Natural killer cell (primary cell): Measurements from ENCODE around the gene PLPPR2. TPM values are rescaled to one million over a fixed set of nuclear protein-coding genes. Genes with fewer than 3 reads are reported as not detected.

ENCODE experiments used
- ATAC-seq, 3 donors: fragments of 150-1000 bp in 2 of 3; fragments of 200-7000 bp in 1 of 3; cut with Tn5 transposase; 1 replicate in 1 of 3; 2 replicates in 2 of 3; pipeline ENCODE4 v1.10.0; 2021; ENCODE audit warnings: mild to moderate bottlenecking in 2 of 3, moderate library complexity in 2 of 3
- DNase-seq, 2 donors: peaks; one replicate each; pipeline versions ENCODE4 v3.0.0 to v3.0.0-alpha.2; 2013 to 2021; ENCODE audit warnings: mixed read lengths in 1 of 2
- H3K27ac ChIP-seq: one replicate; pipeline ENCODE4 v1.5.1; 2013; ENCODE audit warnings: mild to moderate bottlenecking, low read length
- H3K27me3 ChIP-seq: one replicate; pipeline ENCODE4 v1.6.1; 2013; ENCODE audit warnings: low read length; ENCODE audit not compliant: control insufficient read depth, insufficient read depth
- H3K36me3 ChIP-seq: one replicate; pipeline ENCODE4 v1.6.1; 2013; ENCODE audit warnings: low read length; ENCODE audit not compliant: control insufficient read depth, insufficient read depth
- H3K4me1 ChIP-seq: one replicate; pipeline ENCODE4 v1.6.1; 2013; ENCODE audit warnings: low read length; ENCODE audit not compliant: control insufficient read depth, insufficient read depth
- H3K4me3 ChIP-seq: one replicate; pipeline ENCODE4 v1.5.1; 2013; ENCODE audit warnings: low read length
- H3K9me3 ChIP-seq: one replicate; pipeline ENCODE4 v1.6.1; 2013; ENCODE audit warnings: low read length; ENCODE audit not compliant: control insufficient read depth, insufficient read depth
- H3K27ac Mint-ChIP-seq, 2 donors: one replicate each; pipeline ENCODE4 v1.8.0; 2022; ENCODE audit warnings: mild to moderate bottlenecking in 2 of 2, mixed read lengths in 2 of 2, moderate library complexity in 1 of 2
- H3K27me3 Mint-ChIP-seq, 2 donors: one replicate each; pipeline ENCODE4 v1.8.0; 2022; ENCODE audit warnings: low read depth in 2 of 2, mixed read lengths in 2 of 2
- H3K36me3 Mint-ChIP-seq: one replicate; pipeline ENCODE4 v1.8.0; 2022; ENCODE audit warnings: mixed read lengths
- H3K4me1 Mint-ChIP-seq, 2 donors: one replicate each; pipeline ENCODE4 v1.8.0; 2022; ENCODE audit warnings: mixed read lengths in 2 of 2
- H3K4me3 Mint-ChIP-seq: one replicate; pipeline ENCODE4 v1.8.0; 2022; ENCODE audit warnings: mild to moderate bottlenecking, moderate library complexity, mixed read lengths
- H3K9me3 Mint-ChIP-seq, 2 donors: one replicate each; pipeline ENCODE4 v1.8.0; 2022; ENCODE audit warnings: mixed read lengths in 2 of 2
- CTCF ChIP-seq: fragments of 200-600 bp; IDR thresholded peaks from one replicate; pipeline ENCODE4 v1.8.0; 2022; ENCODE audit warnings: antibody characterized with exemption
- WGBS: methylation state at CpG from one replicate; pipeline ENCODE4 v1.1.7; 2013; ENCODE audit warnings: missing lambda C conversion rate; ENCODE audit not compliant: insufficient coverage; 5-methylcytosine and 5-hydroxymethylcytosine counted together
- intact Hi-C: fragments of 100-400 bp; cut with micrococcal nuclease; formaldehyde crosslinking; loops from one replicate; pipeline ENCODE4 v1.14.2; 2022
- total RNA-seq, 4 donors: library from RNA; stranded (reverse); fragments of 120-200 nt in 1 of 4; gene quantifications; one replicate each; pipeline versions ENCODE4 v1.2.3 to v1.2.4, GENCODE V29; 2013 to 2022

Gene PLPPR2
- total RNA-seq, 3 donors from 2014 or later (not counting 1 experiment from before 2014, with no cell fraction given) = 13.3 to 21.1 (median 16.1) TPM

DNA sequence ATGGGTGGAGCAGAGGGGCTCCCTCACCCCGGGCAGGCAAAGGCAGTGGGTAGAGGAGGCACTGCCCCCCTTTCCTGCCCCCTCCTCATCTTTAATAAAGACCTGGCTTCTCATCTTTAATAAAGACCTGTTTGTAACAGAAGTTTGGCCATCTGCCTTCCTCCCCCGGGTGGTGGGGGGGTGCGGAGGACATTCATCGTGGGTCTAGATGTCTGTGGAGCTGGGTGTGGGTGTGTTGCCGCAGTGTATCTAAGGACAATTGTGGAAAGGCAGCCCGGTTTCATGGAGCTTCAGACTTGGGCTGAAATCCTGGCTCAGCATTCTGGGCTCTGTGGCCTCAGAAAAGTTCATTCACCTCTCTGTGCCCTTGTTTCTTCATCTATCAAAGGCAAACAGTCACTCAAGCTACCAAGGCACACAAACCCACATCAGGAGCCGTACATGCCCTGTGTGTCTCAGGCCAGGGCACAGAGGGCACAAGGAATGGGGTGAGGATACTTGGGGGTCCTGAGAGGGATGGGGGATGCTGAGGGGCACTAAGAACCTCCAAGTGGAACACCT, 10.4 kb downstream of the PLPPR2 start:
- TF ChIP-seq CTCF = no peak
- Mint-ChIP-seq H3K9me3 (no peaks in the 10 kb centered on the region), H3K27me3 (no peaks in the 10 kb centered on the region), H3K4me1 (no peaks in the 10 kb centered on the region), H3K36me3 (no peaks in the 10 kb centered on the region), H3K4me3 (no peak overlapping the region), H3K27ac (no peak overlapping the region)
- WGBS = 95% methylated on average over 5 of the region's 7 CpGs
- H3K4me3 ChIP-seq = no peak overlapping the region
- ATAC-seq (no peak), DNase-seq (no peak)
- no peaks in the 10 kb centered on the region for H3K4me1 ChIP-seq
- no peak overlapping the region for H3K27ac ChIP-seq
- H3K36me3 ChIP-seq = peaks cover 2% of the 10 kb centered on the region
- H3K27me3 ChIP-seq = no peaks in the 10 kb centered on the region
- no peaks in the 10 kb centered on the region for H3K9me3 ChIP-seq
- intact Hi-C loops = no loop called here

DNA sequence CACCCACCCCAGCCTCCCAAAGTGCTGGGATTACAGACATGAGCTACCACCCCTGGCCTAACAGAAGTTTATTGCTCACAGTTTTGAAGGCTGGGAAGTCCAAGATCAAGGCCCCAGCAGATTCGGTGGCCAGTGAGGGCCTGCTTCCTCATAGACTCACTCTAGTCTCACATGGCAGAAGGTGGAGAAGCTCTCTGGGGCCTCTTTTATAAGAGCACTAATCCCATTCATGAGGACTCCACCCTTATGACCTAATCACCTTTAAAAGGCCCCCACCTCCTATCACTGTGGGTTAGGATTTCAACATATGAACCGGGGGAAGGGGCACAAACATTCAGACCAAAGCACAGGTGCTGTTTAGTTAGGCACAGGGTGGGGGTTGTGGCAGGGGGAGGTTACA, 12.3 kb downstream of the PLPPR2 start:
- Histone ChIP-seq H3K4me3 (no peak overlapping the region), H3K4me1 (no peaks in the 10 kb centered on the region), H3K9me3 (no peaks in the 10 kb centered on the region), H3K27ac (no peak overlapping the region), H3K27me3 (no peaks in the 10 kb centered on the region), H3K36me3 (peaks cover 2% of the 10 kb centered on the region)
- Mint-ChIP-seq H3K4me3 (no peak overlapping the region), H3K27me3 (no peaks in the 10 kb centered on the region), H3K4me1 (no peaks in the 10 kb centered on the region), H3K27ac (no peak overlapping the region), H3K36me3 (no peaks in the 10 kb centered on the region), H3K9me3 (no peaks in the 10 kb centered on the region)
- ATAC-seq (no peak), DNase-seq (no peak)
- intact Hi-C loops = no loop called here
- no peak for TF ChIP-seq CTCF
- WGBS = 88% methylated on average over 1 of the region's 2 CpGs

DNA sequence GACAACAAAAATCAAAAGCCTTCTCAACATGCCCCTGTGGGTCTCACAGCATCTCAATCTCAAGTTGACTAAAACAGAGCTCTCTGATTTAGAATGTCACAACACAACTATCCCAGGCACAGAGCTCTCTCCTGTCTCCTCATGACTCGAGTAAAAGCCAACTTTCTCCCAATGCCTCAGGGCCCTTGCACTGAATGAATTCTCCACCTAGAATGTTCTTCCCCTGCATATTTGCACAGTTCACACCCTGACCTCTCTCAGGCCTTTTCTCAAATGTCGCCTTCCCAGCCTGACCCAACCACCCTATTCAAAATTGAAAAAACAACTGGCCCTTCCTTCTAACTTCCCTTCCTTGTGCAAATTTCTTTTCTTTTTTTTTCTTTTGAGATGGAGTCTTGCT, 15.5 kb downstream of the PLPPR2 start:
- H3K4me3 Mint-ChIP-seq = no peak overlapping the region
- H3K4me3 ChIP-seq = no peak overlapping the region
- no peaks in the 10 kb centered on the region for H3K27me3 ChIP-seq
- DNase-seq (no peak), ATAC-seq (no peak)
- H3K36me3 Mint-ChIP-seq = no peaks in the 10 kb centered on the region
- no peaks in the 10 kb centered on the region for H3K27me3 Mint-ChIP-seq
- intact Hi-C loops = loop anchor here (10.0 kb wide), 1 partner anchor 134 kb away; the partner anchor contains the start of gene ZNF653
- H3K9me3 ChIP-seq = no peaks in the 10 kb centered on the region
- no peak for TF ChIP-seq CTCF
- no peaks in the 10 kb centered on the region for H3K4me1 Mint-ChIP-seq
- H3K27ac ChIP-seq = no peak overlapping the region
- H3K4me1 ChIP-seq = peaks cover 17% of the 10 kb centered on the region
- 91% methylated on average over 2 of the region's 2 CpGs for WGBS
- no peak overlapping the region for H3K27ac Mint-ChIP-seq
- H3K36me3 ChIP-seq = peaks cover 2% of the 10 kb centered on the region
- H3K9me3 Mint-ChIP-seq = no peaks in the 10 kb centered on the region
